NT2/D1 (cell line): ENCODE data around the gene RNPEPL1.

Experiments
- SUZ12 ChIP-seq: IDR thresholded peaks from 2 replicates; pipeline ENCODE4 v1.6.1; 2011; ENCODE audit not compliant: insufficient read length, insufficient read depth; ENCODE audit errors: extremely low read depth
- YY1 ChIP-seq: IDR thresholded peaks from 2 replicates; pipeline ENCODE4 v1.6.1; 2011; ENCODE audit not compliant: insufficient read length, insufficient read depth
- ZNF274 ChIP-seq: IDR thresholded peaks from 2 replicates; pipeline ENCODE4 v1.6.1; 2011; ENCODE audit warnings: mild to moderate bottlenecking, low read depth, low read length

- TF ChIP-seq SUZ12 (no peak), YY1 (no peak), ZNF274 (no peak)
Measured at GRCh38 chr2:240627736-240628506, 59.6 kb downstream of the RNPEPL1 start.
